Uterus (tissue), 4 donors: ENCODE results near the gene EPB41. TPM values are rescaled to one million over a fixed set of nuclear protein-coding genes. Genes with fewer than 3 reads are reported as not detected.
"Not testable (repeated sequence)": the region's sequence is repeated elsewhere in the genome, so short reads cannot be mapped to it uniquely, and the experiment has no call there.

Experiments used
- DNase-seq, 2 donors: peaks; one replicate each; pipeline ENCODE4 v3.0.0-alpha.2; 2019 to 2020
- H3K27ac ChIP-seq, 2 donors: fragments of 200-600 bp; sonication (generic); 1 replicate in 1 of 2; 2 replicates in 1 of 2; pipeline ENCODE4 v1.5.1; 2016 to 2018
- H3K27me3 ChIP-seq, 2 donors: fragments of 200-600 bp; sonication (generic); one replicate each; pipeline ENCODE4 v1.5.1; 2018 to 2019; ENCODE audit warnings: control low read depth in 1 of 2
- H3K36me3 ChIP-seq, 2 donors: fragments of 200-600 bp; sonication (generic); one replicate each; pipeline ENCODE4 v1.5.1; 2019; ENCODE audit warnings: control low read depth in 1 of 2
- H3K4me1 ChIP-seq, 2 donors: fragments of 200-600 bp; sonication (generic); one replicate each; pipeline ENCODE4 v1.5.1; 2018 to 2019; ENCODE audit warnings: control low read depth in 1 of 2
- H3K4me3 ChIP-seq, 2 donors: fragments of 200-600 bp; sonication (generic); 1 replicate in 1 of 2; 2 replicates in 1 of 2; pipeline ENCODE4 v1.5.1; 2018 to 2019; ENCODE audit warnings: mild to moderate bottlenecking in 1 of 2
- H3K9me3 ChIP-seq, 2 donors: fragments of 200-600 bp; sonication (generic); one replicate each; pipeline ENCODE4 v1.5.1; 2019; ENCODE audit warnings: control low read depth in 1 of 2
- CTCF ChIP-seq, 4 experiments: fragments of 200-600 bp in 2 of 4; fragments of 450-650 bp in 2 of 4; sonication (generic) in 2 of 4; IDR thresholded peaks; one replicate each; pipeline ENCODE4 v1.5.1; 2016 to 2019; ENCODE audit warnings: antibody characterized with exemption in 4 of 4, mild to moderate bottlenecking in 2 of 4, moderate library complexity in 1 of 4
- POLR2A ChIP-seq, 2 donors: fragments of 450-650 bp; IDR thresholded peaks; one replicate each; pipeline ENCODE4 v1.6.1; 2016; ENCODE audit warnings: antibody characterized with exemption in 2 of 2, mild to moderate bottlenecking in 1 of 2, moderate library complexity in 1 of 2
- intact Hi-C: fragments of 100-400 bp; cut with DNase I; formaldehyde crosslinking; loops from one replicate; pipeline ENCODE4 v1.15.1; 2023; ENCODE audit warnings: low total_unique reads
- total RNA-seq, 4 donors: library from RNA; depleted of rRNA in 3 of 4; stranded (reverse); fragments of >200 nt in 3 of 4; gene quantifications; one replicate each; pipeline versions ENCODE4 v1.1.0 to v1.2.4, GENCODE V29; 2014 to 2023
- donor health status: DM: yes; HTN: yes; CAD: no.

Gene EPB41
- total RNA-seq, 4 donors from 2014 or later, result 16.2 to 1,146 (median 45.4) TPM

GRCh38 chr1:29105822-29106221, 191.5 kb downstream of the EPB41 start:
- Histone ChIP-seq H3K27ac (no peak overlapping the region), H3K4me3 (no peak overlapping the region)
- DNase-seq, result no peak

GRCh38 chr1:29108041-29108440, 193.7 kb downstream of the EPB41 start:
- DNase-seq, H3K27ac ChIP-seq, H3K4me1 ChIP-seq, H3K4me3 ChIP-seq, intact Hi-C loops, H3K27me3 ChIP-seq, H3K9me3 ChIP-seq, H3K36me3 ChIP-seq: not testable (repeated sequence)

More at GRCh38 chr1:29105822-29106221, 191.5 kb downstream of the EPB41 start:
- Histone ChIP-seq H3K27me3 (no peaks in the 10 kb centered on the region), H3K36me3 (no peaks in the 10 kb centered on the region), H3K4me1 (no peaks in the 10 kb centered on the region), H3K9me3 (no peaks in the 10 kb centered on the region)
- TF ChIP-seq POLR2A (IDR thresholded peaks at IDR 0.05), result no peak
- no peak for TF ChIP-seq CTCF (IDR thresholded peaks at IDR 0.05)
- intact Hi-C loops, result no loop called here

DNA sequence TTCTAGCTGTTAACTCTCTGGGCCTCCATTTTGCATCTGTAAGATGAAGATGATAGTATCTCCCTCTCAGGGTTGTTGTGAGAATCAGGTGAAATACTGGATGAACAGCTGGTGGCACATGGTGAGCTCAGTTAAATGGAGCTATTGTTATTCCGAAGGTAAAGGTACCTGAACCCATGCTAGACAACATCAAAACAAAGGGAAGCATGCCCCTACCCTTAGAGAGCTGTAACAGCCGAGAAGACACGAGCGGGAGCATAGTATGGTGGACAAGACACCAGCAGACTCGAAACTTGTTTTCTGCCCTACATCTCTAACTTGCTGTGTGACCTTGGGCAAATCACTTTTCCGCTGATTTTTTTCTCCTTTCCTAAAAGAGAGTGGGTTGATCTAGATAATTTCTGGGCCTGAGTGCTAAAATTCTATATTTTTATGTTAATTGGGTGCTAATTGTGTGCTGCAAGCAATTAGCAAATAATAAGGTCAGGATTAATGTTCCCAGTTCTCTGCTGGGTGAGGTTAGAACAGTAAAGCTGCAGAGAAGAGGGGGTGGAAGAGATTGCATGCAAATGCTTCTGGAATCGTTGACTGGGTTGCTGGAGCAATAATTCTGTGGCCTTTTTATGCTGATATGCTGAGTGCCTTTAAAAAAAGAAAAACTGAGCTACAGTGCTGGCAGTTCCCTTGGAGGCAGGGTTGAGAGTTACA, 198.5 kb downstream of the EPB41 start:
- intact Hi-C loops, result no loop called here
- no peaks in the 10 kb centered on the region for H3K4me1 ChIP-seq
- H3K27me3 ChIP-seq, result no peaks in the 10 kb centered on the region
- no peak overlapping the region for H3K27ac ChIP-seq
- TF ChIP-seq POLR2A (IDR thresholded peaks at IDR 0.05) (no peak), CTCF (IDR thresholded peaks at IDR 0.05) (no peak)
- H3K9me3 ChIP-seq, result no peaks in the 10 kb centered on the region
- DNase-seq, result no peak
- no peaks in the 10 kb centered on the region for H3K36me3 ChIP-seq
- no peak overlapping the region for H3K4me3 ChIP-seq

GRCh38 chr1:29113413-29114117, 199.2 kb downstream of the EPB41 start:
- no peak overlapping the region for H3K4me3 ChIP-seq
- intact Hi-C loops, result no loop called here
- H3K27me3 ChIP-seq, result no peaks in the 10 kb centered on the region
- H3K27ac ChIP-seq, result no peak overlapping the region
- DNase-seq, result no peak
- TF ChIP-seq CTCF (IDR thresholded peaks at IDR 0.05) (no peak), POLR2A (IDR thresholded peaks at IDR 0.05) (no peak)
- H3K4me1 ChIP-seq, result no peaks in the 10 kb centered on the region
- no peaks in the 10 kb centered on the region for H3K9me3 ChIP-seq
- no peaks in the 10 kb centered on the region for H3K36me3 ChIP-seq

DNA sequence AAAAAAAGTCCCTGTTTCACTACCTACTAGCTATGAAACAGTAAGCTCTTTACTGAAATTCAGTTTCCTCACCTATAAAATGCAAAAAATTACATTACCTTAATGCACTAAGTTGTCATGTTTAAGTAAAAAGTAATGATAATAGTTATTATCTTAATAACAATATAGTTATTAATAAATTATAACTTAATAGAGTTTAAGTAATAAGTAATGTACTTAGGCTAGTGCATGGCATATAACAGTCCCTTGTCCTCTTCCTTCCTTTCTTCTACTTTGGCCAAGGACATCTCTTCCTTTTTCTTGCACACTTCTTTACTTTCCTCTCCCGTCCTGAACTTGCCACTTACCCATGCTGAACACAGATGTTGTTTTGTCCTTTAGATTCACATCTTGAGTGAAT, 200.3 kb downstream of the EPB41 start:
- Histone ChIP-seq H3K4me1 (peaks cover 0 to 5% of the 10 kb centered on the region in 2 donors), H3K27ac (no peak overlapping the region), H3K9me3 (no peaks in the 10 kb centered on the region), H3K4me3 (no peak overlapping the region), H3K36me3 (no peaks in the 10 kb centered on the region), H3K27me3 (no peaks in the 10 kb centered on the region)
- intact Hi-C loops, result no loop called here
- DNase-seq, result no peak
- TF ChIP-seq POLR2A (IDR thresholded peaks at IDR 0.05) (no peak), CTCF (IDR thresholded peaks at IDR 0.05) (no peak)
